Measurements from ENCODE around the gene KSR2. TPM values are rescaled to one million over a fixed set of nuclear protein-coding genes. Genes with fewer than 3 reads are reported as not detected.

Gene KSR2
- total and polyA plus RNA-seq, 2 donors (not counting 3 experiments of a cell fraction or from before 2014, with no cell fraction given) = 2.1 to 5.2 TPM

GRCh38 chr12:117658226-117658625 is 310.6 kb downstream of the KSR2 start:
- Histone ChIP-seq H3K79me2 (ENCODE audit: control insufficient read depth, insufficient read depth, low read length) (peaks cover 5% of the 10 kb centered on the region), H3K36me3 (ENCODE audit: control insufficient read depth in 2 of 2, extremely low read depth in 1 of 2, insufficient read depth in 2 of 2, low read length in 2 of 2) (no peaks in the 10 kb centered on the region), H3K27me3 (ENCODE audit: control insufficient read depth in 2 of 2, insufficient read depth in 2 of 2, low read length in 2 of 2) (no peaks in the 10 kb centered on the region), H3K9ac (replicated peaks; ENCODE audit: extremely low read depth, insufficient read depth, low read length) (no peak overlapping the region), H3K4me1 (ENCODE audit: control insufficient read depth, extremely low read depth, insufficient read depth, low read length) (peaks cover 21% of the 10 kb centered on the region), H2AFZ (ENCODE audit: low read depth, low read length) (no peak overlapping the region), H3K9me1 (replicated peaks; ENCODE audit: control insufficient read depth, extremely low read depth, insufficient read depth, low read length) (no peaks in the 10 kb centered on the region), H3K4me2 (ENCODE audit: insufficient read depth, low read length) (no peak overlapping the region), H3K9me3 (replicated peaks; ENCODE audit: control insufficient read depth, insufficient read depth, low read length) (no peaks in the 10 kb centered on the region), H3K4me3 (replicated peaks in 1 of 3; ENCODE audit: insufficient read depth in 1 of 3, low read depth in 1 of 3, low read length in 3 of 3) (no peak overlapping the region), H3K27ac (ENCODE audit: insufficient read depth, low read depth, low read length) (no peak overlapping the region), H4K20me1 (replicated peaks; ENCODE audit: control insufficient read depth, extremely low read depth, insufficient read depth, low read length) (no peaks in the 10 kb centered on the region)
- no TSS peak for BruUV-seq (replicated peaks)
- dilution Hi-C loops (cut with MboI; ENCODE audit: extremely low pct_ligation_motif_present, low sequenced_read_pairs) = no loop called here
- intact Hi-C loops (cut with micrococcal nuclease) = no loop called here
- no peak for DNase-seq (ENCODE audit: low read depth, low spot score)
- CTCF ChIA-PET = no interaction called here
- no peak for FAIRE-seq
- POLR2A ChIA-PET = no interaction called here
- TF ChIP-seq FOS (IDR thresholded peaks at IDR 0.05; ENCODE audit: borderline replicate concordance, insufficient read depth, low read length) = no peak
- no peak for TF ChIP-seq JUN (IDR thresholded peaks at IDR 0.05; ENCODE audit: borderline replicate concordance, insufficient read depth, insufficient read length, low read depth)
- no peak for TF ChIP-seq GATA2 (IDR thresholded peaks at IDR 0.05; ENCODE audit: insufficient read depth, insufficient read length, low read depth, low read length)
- no peak for TF ChIP-seq MYC (IDR thresholded peaks at IDR 0.05; ENCODE audit: low read depth, low read length)
- TF ChIP-seq MAX (IDR thresholded peaks at IDR 0.05; ENCODE audit: insufficient read depth, insufficient read length) = no peak
- no peak for TF ChIP-seq POLR2AphosphoS5 (IDR thresholded peaks at IDR 0.05; ENCODE audit: insufficient read depth, low read depth, low read length)
- TF ChIP-seq EZH2 (IDR thresholded peaks at IDR 0.05; ENCODE audit: borderline replicate concordance, low read depth, low read length, severe bottlenecking) = no peak
- TF ChIP-seq CTCF (IDR thresholded peaks at IDR 0.05; ENCODE audit: extremely low read depth in 1 of 2, insufficient read depth in 1 of 2, low read depth in 1 of 2, low read length in 2 of 2) = no peak
- no peak for TF ChIP-seq POLR2A (IDR thresholded peaks at IDR 0.05; ENCODE audit: low read depth, low read length)

Data from endothelial cell of umbilical vein (primary cell).